ENCODE data around the gene XYLT1. TPM values are rescaled to one million over a fixed set of nuclear protein-coding genes. Genes with fewer than 3 reads are reported as not detected.

XYLT1 gene
- total RNA-seq, 1 experiment from 2014 or later = 14.5 TPM

GRCh38 chr16:17414916-17415315 lies 55.8 kb downstream of the XYLT1 start:
- Histone ChIP-seq H4K20me1 (ENCODE audit: control insufficient read depth, insufficient read depth, insufficient read length) (no peaks in the 10 kb centered on the region), H3T11ph (ENCODE audit: low read length) (no peak overlapping the region), H3K4me2 (ENCODE audit: insufficient read depth, insufficient read length, low read length) (no peak overlapping the region), H3K23me2 (ENCODE audit: insufficient read length, low read depth, low read length, poor library complexity, severe bottlenecking) (no peaks in the 10 kb centered on the region), H3K9me3 (ENCODE audit: control insufficient read depth, low read depth, low read length) (no peaks in the 10 kb centered on the region), H2BK20ac (ENCODE audit: low read depth, low read length, poor library complexity, severe bottlenecking) (no peak overlapping the region), H2BK15ac (ENCODE audit: low read depth, low read length) (no peak overlapping the region), H3K56ac (ENCODE audit: insufficient read length, low read depth, low read length) (no peak overlapping the region), H3K79me1 (ENCODE audit: insufficient read depth, low read depth, low read length, poor library complexity, severe bottlenecking) (no peaks in the 10 kb centered on the region), H3K9ac (ENCODE audit: extremely low read depth, insufficient read length, low read length) (no peak overlapping the region), H4K8ac (replicated peaks; ENCODE audit: insufficient read length, low read depth, low read length) (no peak overlapping the region), H2BK12ac (ENCODE audit: insufficient read length, low read depth, low read length) (no peak overlapping the region), H3K14ac (ENCODE audit: insufficient read depth, low read length) (peak overlapping the region; percentile 8; the same call in 1 of the 2 replicates), H2BK5ac (ENCODE audit: insufficient read length, low read length) (no peak overlapping the region), H2BK120ac (ENCODE audit: low read depth, low read length, poor library complexity, severe bottlenecking) (no peak overlapping the region), H3K18ac (ENCODE audit: insufficient read length, low read depth, low read length) (no peak overlapping the region), H3K23ac (ENCODE audit: insufficient read length, low read depth, low read length) (no peak overlapping the region), H2AK5ac (ENCODE audit: insufficient read length, low read length) (no peak overlapping the region), H3K79me2 (ENCODE audit: insufficient read depth, low read length) (peaks cover 2% of the 10 kb centered on the region; the same call in 1 of the 2 replicates), H4K91ac (ENCODE audit: insufficient read length, low read depth, low read length) (no peak overlapping the region), H4K5ac (ENCODE audit: insufficient read length, low read depth, low read length) (no peak overlapping the region), H2AFZ (ENCODE audit: low read length) (no peak overlapping the region), H3K4ac (ENCODE audit: low read depth, low read length) (no peak overlapping the region), H3K27ac (ENCODE audit: insufficient read length, low read depth, low read length) (no peak overlapping the region), H3K4me1 (ENCODE audit: insufficient read depth, low read length) (no peaks in the 10 kb centered on the region; the same call in 1 of the 2 replicates), H3K27me3 (ENCODE audit: insufficient read depth, low read length) (no peaks in the 10 kb centered on the region)
- WGBS (ENCODE audit: extremely low coverage, insufficient read length, low lambda C conversion rate) = no CpG with 5 or more reads among the region's 8 CpGs
- no peak overlapping the region for H3K4me3 Mint-ChIP-seq
- peak overlapping the region in 1 of 3 experiments; percentile 90; a peak in 3 of 7 replicates for H3K27ac Mint-ChIP-seq
- no peak for TF ChIP-seq CTCF (conservative IDR thresholded peaks at IDR 0.05)
- DNase-seq = no peak
- H3K36me3 Mint-ChIP-seq (ENCODE audit: insufficient read depth in 1 of 3, low read depth in 3 of 3) = peaks cover 0 to 4% (median 0%) of the 10 kb centered on the region in 3 experiments; a peak in 3 of 7 replicates
- H3K9me3 Mint-ChIP-seq = no peaks in the 10 kb centered on the region
- peaks cover 47 to 54% of the 10 kb centered on the region in 2 experiments for H3K4me1 Mint-ChIP-seq
- H3K27me3 Mint-ChIP-seq (ENCODE audit: low read depth) = no peaks in the 10 kb centered on the region; the same call in 1 of the 2 replicates

Measured in H9 (cell line).